ENCODE measurements around the gene OR7G1.

GRCh38 chr19:9151367-9151766, 35.8 kb upstream of the OR7G1 start:
- TF ChIP-seq, protein P1, sequence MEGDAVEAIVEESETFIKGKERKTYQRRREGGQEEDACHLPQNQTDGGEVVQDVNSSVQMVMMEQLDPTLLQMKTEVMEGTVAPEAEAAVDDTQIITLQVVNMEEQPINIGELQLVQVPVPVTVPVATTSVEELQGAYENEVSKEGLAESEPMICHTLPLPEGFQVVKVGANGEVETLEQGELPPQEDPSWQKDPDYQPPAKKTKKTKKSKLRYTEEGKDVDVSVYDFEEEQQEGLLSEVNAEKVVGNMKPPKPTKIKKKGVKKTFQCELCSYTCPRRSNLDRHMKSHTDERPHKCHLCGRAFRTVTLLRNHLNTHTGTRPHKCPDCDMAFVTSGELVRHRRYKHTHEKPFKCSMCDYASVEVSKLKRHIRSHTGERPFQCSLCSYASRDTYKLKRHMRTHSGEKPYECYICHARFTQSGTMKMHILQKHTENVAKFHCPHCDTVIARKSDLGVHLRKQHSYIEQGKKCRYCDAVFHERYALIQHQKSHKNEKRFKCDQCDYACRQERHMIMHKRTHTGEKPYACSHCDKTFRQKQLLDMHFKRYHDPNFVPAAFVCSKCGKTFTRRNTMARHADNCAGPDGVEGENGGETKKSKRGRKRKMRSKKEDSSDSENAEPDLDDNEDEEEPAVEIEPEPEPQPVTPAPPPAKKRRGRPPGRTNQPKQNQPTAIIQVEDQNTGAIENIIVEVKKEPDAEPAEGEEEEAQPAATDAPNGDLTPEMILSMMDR (IDR thresholded peaks at IDR 0.05 in 4 of 5, conservative IDR thresholded peaks at IDR 0.05 in 1 of 5): no peak
- TF ChIP-seq POLR2A (IDR thresholded peaks at IDR 0.05): no peak

Measured in gastrocnemius medialis (tissue), 4 donors.